ENCODE results near the gene SPPL2A. TPM values are rescaled to one million over a fixed set of nuclear protein-coding genes. Genes with fewer than 3 reads are reported as not detected.
A peak's percentile ranks its signal among the peaks of the same experiment; 100 is the strongest.

Gene SPPL2A, protein sequence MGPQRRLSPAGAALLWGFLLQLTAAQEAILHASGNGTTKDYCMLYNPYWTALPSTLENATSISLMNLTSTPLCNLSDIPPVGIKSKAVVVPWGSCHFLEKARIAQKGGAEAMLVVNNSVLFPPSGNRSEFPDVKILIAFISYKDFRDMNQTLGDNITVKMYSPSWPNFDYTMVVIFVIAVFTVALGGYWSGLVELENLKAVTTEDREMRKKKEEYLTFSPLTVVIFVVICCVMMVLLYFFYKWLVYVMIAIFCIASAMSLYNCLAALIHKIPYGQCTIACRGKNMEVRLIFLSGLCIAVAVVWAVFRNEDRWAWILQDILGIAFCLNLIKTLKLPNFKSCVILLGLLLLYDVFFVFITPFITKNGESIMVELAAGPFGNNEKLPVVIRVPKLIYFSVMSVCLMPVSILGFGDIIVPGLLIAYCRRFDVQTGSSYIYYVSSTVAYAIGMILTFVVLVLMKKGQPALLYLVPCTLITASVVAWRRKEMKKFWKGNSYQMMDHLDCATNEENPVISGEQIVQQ
- 21.6 and 29.3 TPM in 2 replicates for polyA plus RNA-seq (2012; rRNA removed)
- 24.5 and 24.8 TPM in 2 replicates for polyA plus RNA-seq (2012; cell fraction: cytosol; rRNA removed)
- polyA plus RNA-seq (2012; cell fraction: nucleus; rRNA removed) = 37.1 and 56.4 TPM in 2 replicates

DNA sequence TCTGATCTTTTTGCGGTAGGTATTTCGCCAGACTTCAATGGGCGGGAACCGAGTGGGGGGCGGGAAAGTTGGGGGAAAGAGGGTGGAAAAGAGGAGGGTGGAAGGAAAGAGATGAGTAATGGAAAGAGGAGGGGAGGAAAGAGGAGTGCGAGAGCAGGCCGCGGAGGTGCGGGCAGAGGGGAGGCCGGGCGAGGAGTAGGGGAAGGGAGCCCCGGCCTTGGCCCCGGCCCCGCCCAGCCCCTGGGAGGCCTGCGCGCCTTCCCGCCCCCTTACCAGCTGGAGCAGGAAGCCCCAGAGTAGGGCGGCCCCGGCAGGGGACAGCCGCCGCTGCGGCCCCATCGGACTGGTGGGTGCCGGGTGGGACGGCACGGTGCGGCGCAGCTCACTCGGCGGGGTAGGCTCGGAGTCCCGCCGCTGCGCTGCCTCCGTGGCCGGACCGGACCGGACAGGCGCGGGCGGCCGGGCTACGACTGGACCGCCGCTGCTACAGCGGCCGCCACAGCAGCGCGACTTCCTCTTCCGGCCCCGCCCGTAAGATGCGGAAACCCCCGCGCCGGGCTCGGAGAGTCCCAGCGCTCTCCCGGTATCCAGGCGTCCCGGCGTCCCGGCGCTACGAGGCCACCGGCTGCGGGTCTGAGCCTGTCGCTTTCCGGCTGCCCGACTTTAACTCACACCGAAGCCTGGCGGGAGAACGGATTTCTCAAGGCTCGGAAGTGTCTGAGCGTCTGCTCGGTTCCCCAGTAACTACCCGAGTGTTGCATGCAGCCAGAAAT is at the start of gene SPPL2A:
TSS of gene SPPL2A (minus strand) at position 512 of the 773 bp plus-strand sequence. CDS start at position 339, 173 bp downstream.
- H4K20me1 ChIP-seq (ENCODE audit: insufficient read depth) = no peaks in the 10 kb centered on the region
- peaks cover 0 to 3% of the 10 kb centered on the region in 2 experiments; a peak in 1 of 4 replicates for H3K4me1 ChIP-seq (ENCODE audit: control insufficient read depth in 1 of 2, insufficient read depth in 2 of 2, low read depth in 1 of 2, low read length in 1 of 2)
- peak; percentile 96 for DNase-seq
- ChIA-PET CTCF (interaction anchor here (1.0 kb wide), 1 partner anchor 112 kb away, joined by 3 read pairs; no protein-coding TSS in a partner anchor), POLR2A (interaction anchor here (1.5 kb wide), 1 partner anchor 9 kb away, joined by 5 read pairs; no protein-coding TSS in a partner anchor)
- H3F3A ChIP-seq (replicated peaks; ENCODE audit: insufficient read depth) = peaks cover 12% of the 10 kb centered on the region
- peak within 1 kb of the TSS; percentile 73 for H3K4me2 ChIP-seq
- no peaks in the 10 kb centered on the region for H3K27me3 ChIP-seq (ENCODE audit: insufficient read depth)
- peak within 1 kb of the TSS; percentile 92 for H3K9ac ChIP-seq
- H3K27ac ChIP-seq (ENCODE audit: low read depth in 2 of 2, low read length in 1 of 2) = peak within 1 kb of the TSS; percentile 82 to 85
- H3K9me3 ChIP-seq = no peaks in the 10 kb centered on the region
- peak; percentile 38; the same call in 1 of the 2 replicates for TF ChIP-seq NRF1 (IDR thresholded peaks at IDR 0.05; ENCODE audit: low read depth, low read length)
- TF ChIP-seq SMC3 (IDR thresholded peaks at IDR 0.05; ENCODE audit: low read depth, low read length) = no peak; the same call in 1 of the 2 replicates
- TF ChIP-seq NFIC (IDR thresholded peaks at IDR 0.05; ENCODE audit: borderline replicate concordance) = no peak
- TF ChIP-seq CHD2 (IDR thresholded peaks at IDR 0.05; ENCODE audit: low read length, partially characterized antibody) = no peak
- TF ChIP-seq TEAD4 (IDR thresholded peaks at IDR 0.05; ENCODE audit: borderline replicate concordance, insufficient read depth) = no peak
- TF ChIP-seq GABPA (IDR thresholded peaks at IDR 0.05; ENCODE audit: low read depth) = peak; percentile 83
- no peak for TF ChIP-seq EZH2phosphoT487 (IDR thresholded peaks at IDR 0.05; ENCODE audit: borderline replicate concordance, low read depth)
- TF ChIP-seq, protein P1, sequence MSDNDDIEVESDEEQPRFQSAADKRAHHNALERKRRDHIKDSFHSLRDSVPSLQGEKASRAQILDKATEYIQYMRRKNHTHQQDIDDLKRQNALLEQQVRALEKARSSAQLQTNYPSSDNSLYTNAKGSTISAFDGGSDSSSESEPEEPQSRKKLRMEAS (IDR thresholded peaks at IDR 0.05; ENCODE audit: low read depth) = no peak
- TF ChIP-seq, protein P2, sequence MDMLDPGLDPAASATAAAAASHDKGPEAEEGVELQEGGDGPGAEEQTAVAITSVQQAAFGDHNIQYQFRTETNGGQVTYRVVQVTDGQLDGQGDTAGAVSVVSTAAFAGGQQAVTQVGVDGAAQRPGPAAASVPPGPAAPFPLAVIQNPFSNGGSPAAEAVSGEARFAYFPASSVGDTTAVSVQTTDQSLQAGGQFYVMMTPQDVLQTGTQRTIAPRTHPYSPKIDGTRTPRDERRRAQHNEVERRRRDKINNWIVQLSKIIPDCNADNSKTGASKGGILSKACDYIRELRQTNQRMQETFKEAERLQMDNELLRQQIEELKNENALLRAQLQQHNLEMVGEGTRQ (IDR thresholded peaks at IDR 0.05; ENCODE audit: borderline replicate concordance, low read depth, low read length) = no peak
- TF ChIP-seq EP300 (IDR thresholded peaks at IDR 0.05; ENCODE audit: borderline replicate concordance in 1 of 2, low read depth in 1 of 2, low read length in 1 of 2) = 0 out of 4 replicates have a peak, but pooled peaks have one; percentile 13 to 19
- TF ChIP-seq, protein P3, sequence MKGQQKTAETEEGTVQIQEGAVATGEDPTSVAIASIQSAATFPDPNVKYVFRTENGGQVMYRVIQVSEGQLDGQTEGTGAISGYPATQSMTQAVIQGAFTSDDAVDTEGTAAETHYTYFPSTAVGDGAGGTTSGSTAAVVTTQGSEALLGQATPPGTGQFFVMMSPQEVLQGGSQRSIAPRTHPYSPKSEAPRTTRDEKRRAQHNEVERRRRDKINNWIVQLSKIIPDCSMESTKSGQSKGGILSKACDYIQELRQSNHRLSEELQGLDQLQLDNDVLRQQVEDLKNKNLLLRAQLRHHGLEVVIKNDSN (IDR thresholded peaks at IDR 0.05; ENCODE audit: borderline replicate concordance, low read depth) = no peak
- TF ChIP-seq FOSL2 (IDR thresholded peaks at IDR 0.05; ENCODE audit: borderline replicate concordance, low read depth) = peak; percentile 38; the same call in 1 of the 2 replicates
- TF ChIP-seq RXRA (IDR thresholded peaks at IDR 0.05; ENCODE audit: borderline replicate concordance, low read depth) = 0 out of 2 replicates have a peak, but pooled peaks have one; percentile 3
- TF ChIP-seq POLR2AphosphoS5 (IDR thresholded peaks at IDR 0.05; ENCODE audit: low read depth, low read length) = peak; percentile 87
- 0 out of 2 replicates have a peak, but pooled peaks have one; percentile 31 for TF ChIP-seq SIN3A (IDR thresholded peaks at IDR 0.05; ENCODE audit: borderline replicate concordance, low read depth, low read length)
- TF ChIP-seq ELF1 (IDR thresholded peaks at IDR 0.05) = peak; percentile 85
- TF ChIP-seq TAF1 (IDR thresholded peaks at IDR 0.05; ENCODE audit: borderline replicate concordance, low read depth, low read length) = peak; percentile 52
- 0 out of 2 replicates have a peak, but pooled peaks have one; percentile 14 for TF ChIP-seq MXI1 (IDR thresholded peaks at IDR 0.05; ENCODE audit: low read depth, low read length)
- no peaks in the 10 kb centered on the region for H3K9me2 ChIP-seq
- peak within 1 kb of the TSS; percentile 58 to 81 for H3K4me3 ChIP-seq (ENCODE audit: low read depth in 2 of 2, low read length in 1 of 2)
- H3K36me3 ChIP-seq (replicated peaks in 1 of 2; ENCODE audit: control insufficient read depth in 1 of 2, insufficient read depth in 2 of 2, low read length in 1 of 2) = no peaks in the 10 kb centered on the region
- peaks cover 45% of the 10 kb centered on the region for H3K79me2 ChIP-seq (ENCODE audit: insufficient read depth)
- WGBS (ENCODE audit: low lambda C conversion rate) = 1% methylated on average over 17 of the region's 77 CpGs
- H2AFZ ChIP-seq (ENCODE audit: low read depth) = peak within 1 kb of the TSS; percentile 89

Measured in SK-N-SH (cell line).